Loucy (cell line): ENCODE data around the gene SURF6.

ENCODE experiments used
- H2AFZ ChIP-seq: fragments of 200-600 bp; sonication (generic); 2 replicates; pipeline ENCODE4 v1.6.0; 2016; ENCODE audit warnings: antibody characterized with exemption, mild to moderate bottlenecking, low read length, moderate library complexity
- H3F3A ChIP-seq: fragments of 200-600 bp; 2 replicates; pipeline ENCODE4 v1.6.0; 2016; ENCODE audit warnings: antibody characterized with exemption, low read depth, mild to moderate bottlenecking
- H3K27me3 ChIP-seq: fragments of 200-600 bp; sonication (generic); 2 replicates; pipeline ENCODE4 v1.6.1; 2014; ENCODE audit warnings: low read length, mild to moderate bottlenecking; ENCODE audit not compliant: insufficient read depth, poor library complexity, severe bottlenecking
- H3K36me3 ChIP-seq: fragments of 200-600 bp; sonication (generic); 2 replicates; pipeline ENCODE4 v1.6.1; 2016; ENCODE audit warnings: low read length; ENCODE audit not compliant: insufficient read depth
- H3K4me1 ChIP-seq: fragments of 200-600 bp; sonication (generic); 2 replicates; pipeline ENCODE4 v1.5.1; 2014; ENCODE audit warnings: low read length, mild to moderate bottlenecking; ENCODE audit not compliant: insufficient read depth, poor library complexity, severe bottlenecking
- H3K4me2 ChIP-seq: fragments of 200-600 bp; sonication (generic); 2 replicates; pipeline ENCODE4 v1.6.0; 2014; ENCODE audit warnings: antibody characterized with exemption, low read length, low read depth, mild to moderate bottlenecking; ENCODE audit not compliant: poor library complexity, severe bottlenecking
- H3K4me3 ChIP-seq: fragments of 200-600 bp; sonication (generic); 2 replicates; pipeline ENCODE4 v1.5.1; 2014; ENCODE audit warnings: low read length, mild to moderate bottlenecking, mixed read lengths; ENCODE audit not compliant: poor library complexity, severe bottlenecking
- H3K79me2 ChIP-seq: fragments of 200-600 bp; sonication (generic); 2 replicates; pipeline ENCODE4 v1.6.1; 2014; ENCODE audit warnings: low read length; ENCODE audit not compliant: insufficient read depth
- H3K9ac ChIP-seq: fragments of 200-600 bp; sonication (generic); 2 replicates; pipeline ENCODE4 v1.6.0; 2014; ENCODE audit warnings: mild to moderate bottlenecking, low read depth, low read length, moderate library complexity; ENCODE audit not compliant: poor library complexity, severe bottlenecking
- H3K9me2 ChIP-seq: fragments of 200-600 bp; sonication (generic); replicated peaks from 2 replicates; pipeline ENCODE4 v1.6.1; 2016; ENCODE audit warnings: low read depth, low read length, mixed read lengths
- H3K9me3 ChIP-seq: fragments of 200-600 bp; sonication (generic); 2 replicates; pipeline ENCODE4 v1.6.1; 2014; ENCODE audit warnings: mild to moderate bottlenecking, antibody characterized with exemption, low read length, low read depth; ENCODE audit not compliant: insufficient read depth
- H4K20me1 ChIP-seq: fragments of 200-600 bp; sonication (generic); 2 replicates; pipeline ENCODE4 v1.6.0; 2014; ENCODE audit warnings: antibody characterized with exemption, low read length, mild to moderate bottlenecking; ENCODE audit not compliant: insufficient read depth, poor library complexity, severe bottlenecking
- CTCF ChIP-seq: fragments of 200-600 bp; sonication (generic); conservative IDR thresholded peaks from 2 replicates; pipeline ENCODE4 v1.5.1; 2014; ENCODE audit warnings: mild to moderate bottlenecking, antibody characterized with exemption, low read length
- EZH2phosphoT487 ChIP-seq: fragments of 200-600 bp; IDR thresholded peaks from 2 replicates; pipeline ENCODE4 v1.6.1; 2018; ENCODE audit warnings: antibody characterized with exemption, mild to moderate bottlenecking, moderate library complexity, borderline replicate concordance

Gene SURF6

GRCh38 chr9:133282464-133283238, 53.3 kb downstream of the SURF6 start:
- Histone ChIP-seq H2AFZ (no peak overlapping the region), H3K4me1 (no peaks in the 10 kb centered on the region), H3K9me3 (no peaks in the 10 kb centered on the region), H3K27me3 (no peaks in the 10 kb centered on the region), H3K9me2 (no peaks in the 10 kb centered on the region), H3K4me2 (no peak overlapping the region), H3K4me3 (no peak overlapping the region), H3K36me3 (no peaks in the 10 kb centered on the region), H3F3A (no peaks in the 10 kb centered on the region), H4K20me1 (no peaks in the 10 kb centered on the region), H3K9ac (no peak overlapping the region), H3K79me2 (no peaks in the 10 kb centered on the region)
- TF ChIP-seq EZH2phosphoT487: no peak

GRCh38 chr9:133280392-133280791, 55.6 kb downstream of the SURF6 start:
- TF ChIP-seq EZH2phosphoT487 (no peak), CTCF (no peak)
- Histone ChIP-seq H3K27me3 (no peaks in the 10 kb centered on the region), H3K4me3 (no peak overlapping the region), H3K9ac (no peak overlapping the region), H3K9me2 (no peaks in the 10 kb centered on the region), H3K4me1 (no peaks in the 10 kb centered on the region), H2AFZ (no peak overlapping the region), H3F3A (no peaks in the 10 kb centered on the region), H3K79me2 (no peaks in the 10 kb centered on the region), H3K4me2 (no peak overlapping the region), H3K9me3 (no peaks in the 10 kb centered on the region), H3K36me3 (no peaks in the 10 kb centered on the region), H4K20me1 (no peaks in the 10 kb centered on the region)
